ENCODE data around the gene MICAL3.

MICAL3 gene

DNA sequence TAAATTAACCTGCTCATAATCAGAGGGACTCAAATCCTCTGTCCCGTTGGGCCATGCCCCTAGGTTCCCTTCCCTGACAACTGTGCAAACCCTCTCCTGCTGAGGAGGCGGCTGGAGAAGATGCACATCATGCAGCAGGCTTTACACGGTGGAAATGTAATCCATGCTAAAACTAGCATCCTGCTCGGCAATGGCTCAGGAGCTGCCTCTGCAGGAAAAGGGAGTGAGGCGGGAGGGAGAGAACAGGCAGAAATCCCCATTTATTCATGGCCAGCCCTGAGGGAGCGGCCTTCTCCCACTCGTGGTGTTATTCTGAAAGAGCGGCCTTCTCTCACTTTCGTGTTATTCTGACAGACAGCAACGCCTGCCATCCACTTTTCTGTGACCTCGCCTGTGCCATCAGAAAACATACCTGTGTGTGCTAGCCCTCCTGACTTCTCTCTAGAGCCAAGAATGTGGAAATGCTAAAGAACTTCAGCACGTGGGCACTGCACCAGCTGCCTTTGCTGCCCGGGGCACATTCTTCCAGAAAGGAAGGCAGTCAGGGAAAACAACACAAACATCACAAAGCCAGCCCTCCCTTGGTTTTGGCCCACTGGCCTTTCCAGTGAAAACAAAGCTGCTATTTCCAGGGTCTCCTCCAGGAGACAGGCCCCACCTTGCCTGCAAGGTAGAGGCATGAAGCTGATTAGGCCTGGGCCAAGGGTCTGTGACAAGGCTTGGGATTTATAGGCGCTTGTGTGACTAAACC, 187.2 kb downstream of the MICAL3 start:
- peaks cover 66% of the 10 kb centered on the region for H3K36me3 ChIP-seq (ENCODE audit: insufficient read depth, insufficient read length, low read length)
- peak; percentile 35 for DNase-seq (ENCODE audit: low read depth, low spot score)
- no peaks in the 10 kb centered on the region for H3K9me3 ChIP-seq (ENCODE audit: insufficient read depth, low read length)
- no peak overlapping the region for H3K9ac ChIP-seq (ENCODE audit: insufficient read length, low read depth)
- peaks cover 14% of the 10 kb centered on the region for H3K4me1 ChIP-seq (ENCODE audit: insufficient read depth, insufficient read length)
- no peak overlapping the region for H3K4me3 ChIP-seq (ENCODE audit: insufficient read length, low read depth)
- TF ChIP-seq SUZ12 (IDR thresholded peaks at IDR 0.05; ENCODE audit: extremely low read depth, insufficient read depth, insufficient read length) (no peak), ZNF274 (IDR thresholded peaks at IDR 0.05; ENCODE audit: low read depth, low read length) (no peak), YY1 (IDR thresholded peaks at IDR 0.05; ENCODE audit: insufficient read depth, insufficient read length) (no peak)
- H3K27me3 ChIP-seq (ENCODE audit: insufficient read depth, insufficient read length) = no peaks in the 10 kb centered on the region

DNA sequence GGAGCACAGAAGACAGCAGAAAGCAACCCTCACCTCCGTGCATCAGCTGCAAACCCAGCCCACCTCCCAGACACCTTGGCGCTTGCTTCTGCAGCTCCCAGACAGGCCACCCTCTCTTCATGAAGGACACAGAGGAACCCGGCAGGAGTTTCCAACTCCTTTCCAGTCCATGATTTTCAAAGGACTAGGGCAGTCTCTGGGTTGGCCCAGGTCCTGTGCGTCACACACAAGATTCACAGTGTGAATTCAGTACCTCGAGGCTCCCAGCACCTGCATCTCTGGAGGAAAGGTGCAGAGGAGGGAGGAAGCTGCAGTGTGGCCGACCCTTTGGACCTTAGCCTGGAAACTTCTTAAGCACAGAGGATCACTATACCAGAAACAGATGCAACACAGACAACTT, 189.1 kb downstream of the MICAL3 start:
- H3K4me1 ChIP-seq (ENCODE audit: insufficient read depth, insufficient read length) = peaks cover 17% of the 10 kb centered on the region
- no peak overlapping the region for H3K9ac ChIP-seq (ENCODE audit: insufficient read length, low read depth)
- no peaks in the 10 kb centered on the region for H3K27me3 ChIP-seq (ENCODE audit: insufficient read depth, insufficient read length)
- H3K36me3 ChIP-seq (ENCODE audit: insufficient read depth, insufficient read length, low read length) = peaks cover 61% of the 10 kb centered on the region
- TF ChIP-seq ZNF274 (IDR thresholded peaks at IDR 0.05; ENCODE audit: low read depth, low read length) (no peak), YY1 (IDR thresholded peaks at IDR 0.05; ENCODE audit: insufficient read depth, insufficient read length) (no peak), SUZ12 (IDR thresholded peaks at IDR 0.05; ENCODE audit: extremely low read depth, insufficient read depth, insufficient read length) (no peak)
- no peak for DNase-seq (ENCODE audit: low read depth, low spot score)
- no peak overlapping the region for H3K4me3 ChIP-seq (ENCODE audit: insufficient read length, low read depth)
- no peaks in the 10 kb centered on the region for H3K9me3 ChIP-seq (ENCODE audit: insufficient read depth, low read length)

DNA sequence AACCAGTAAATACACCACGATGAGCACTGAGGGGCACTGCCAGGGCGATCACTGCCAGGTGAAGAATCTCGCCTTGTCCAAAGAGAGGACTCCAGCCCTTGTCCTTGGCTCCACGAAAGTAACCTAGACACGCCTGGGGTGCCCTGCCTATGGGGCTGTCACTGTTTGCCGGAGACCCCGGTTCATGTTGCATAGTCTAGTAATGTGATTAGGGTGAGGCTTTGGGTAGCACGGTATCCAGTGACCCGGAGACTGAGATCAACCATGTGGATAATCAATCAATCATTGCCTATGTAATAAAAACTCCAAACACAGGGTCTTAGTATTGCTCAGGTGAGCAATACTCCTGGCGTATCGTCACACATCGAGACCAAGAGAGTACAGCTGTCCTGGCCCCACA, 190.9 kb downstream of the MICAL3 start:
- Histone ChIP-seq H3K27me3 (ENCODE audit: insufficient read depth, insufficient read length) (no peaks in the 10 kb centered on the region), H3K9me3 (ENCODE audit: insufficient read depth, low read length) (no peaks in the 10 kb centered on the region), H3K4me3 (ENCODE audit: insufficient read length, low read depth) (no peak overlapping the region), H3K4me1 (ENCODE audit: insufficient read depth, insufficient read length) (peaks cover 17% of the 10 kb centered on the region), H3K36me3 (ENCODE audit: insufficient read depth, insufficient read length, low read length) (peaks cover 72% of the 10 kb centered on the region), H3K9ac (ENCODE audit: insufficient read length, low read depth) (no peak overlapping the region)
- DNase-seq (ENCODE audit: low read depth, low spot score) = no peak
- TF ChIP-seq YY1 (IDR thresholded peaks at IDR 0.05; ENCODE audit: insufficient read depth, insufficient read length) (no peak), ZNF274 (IDR thresholded peaks at IDR 0.05; ENCODE audit: low read depth, low read length) (no peak), SUZ12 (IDR thresholded peaks at IDR 0.05; ENCODE audit: extremely low read depth, insufficient read depth, insufficient read length) (no peak)

DNA sequence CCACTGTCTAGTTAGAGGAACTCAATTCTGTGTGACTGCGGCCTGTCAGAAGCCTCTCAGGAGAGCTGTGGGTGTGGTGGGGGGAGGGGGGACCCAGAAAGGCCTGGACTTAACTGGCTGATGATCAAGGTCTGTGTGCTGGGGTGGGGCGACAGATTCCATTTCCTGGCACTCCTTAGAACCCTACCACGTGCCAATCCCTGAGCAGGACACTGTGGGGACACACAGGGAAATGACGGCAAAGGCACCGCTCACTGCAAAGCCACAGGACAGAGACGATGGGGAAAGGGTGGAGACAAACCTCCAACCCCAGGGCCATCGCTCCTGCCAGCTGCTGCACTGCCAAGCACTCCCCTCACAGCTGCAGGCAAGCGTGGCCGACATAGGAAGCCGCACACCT, 191.7 kb downstream of the MICAL3 start:
- TF ChIP-seq YY1 (IDR thresholded peaks at IDR 0.05; ENCODE audit: insufficient read depth, insufficient read length) = no peak

DNA sequence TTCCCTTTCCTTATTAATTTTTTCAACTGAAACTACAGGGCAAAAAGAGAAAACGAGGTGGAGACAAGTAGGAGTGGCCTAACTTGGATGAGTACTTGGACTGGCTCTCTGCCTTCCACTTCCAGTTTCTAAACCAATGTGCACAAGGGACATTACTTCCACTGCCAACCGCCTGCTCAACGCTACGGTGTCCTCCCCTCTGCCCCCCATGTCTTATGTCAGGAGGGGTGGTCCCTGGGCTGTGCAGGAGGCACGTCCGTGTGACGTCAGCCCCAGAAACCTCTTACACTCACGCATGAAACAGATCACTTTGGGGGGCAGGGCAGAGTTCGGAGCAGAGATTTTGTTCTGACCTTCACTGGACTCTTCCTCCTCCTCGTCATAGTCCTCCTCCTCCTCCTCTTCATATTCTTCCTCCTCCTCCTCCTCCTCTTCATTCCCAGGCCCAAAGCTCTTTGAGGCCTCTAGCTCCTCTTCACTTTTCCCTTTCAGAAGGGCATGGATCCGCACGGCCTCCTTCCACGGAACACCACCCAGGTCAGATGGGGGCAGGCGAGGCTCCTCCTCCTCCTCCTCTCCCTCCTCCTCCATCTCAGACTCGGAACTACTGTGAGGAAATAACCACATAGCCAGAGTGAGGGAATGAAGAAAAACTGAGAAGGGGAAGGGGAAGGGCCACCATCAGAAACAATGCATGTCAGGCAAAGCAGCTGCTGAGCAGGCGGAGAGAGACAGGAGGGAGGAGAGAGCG, 192.7 kb downstream of the MICAL3 start:
- H3K27me3 ChIP-seq (ENCODE audit: insufficient read depth, insufficient read length) = no peaks in the 10 kb centered on the region
- peaks cover 80% of the 10 kb centered on the region for H3K36me3 ChIP-seq (ENCODE audit: insufficient read depth, insufficient read length, low read length)
- H3K9ac ChIP-seq (ENCODE audit: insufficient read length, low read depth) = no peak overlapping the region
- peaks cover 14% of the 10 kb centered on the region for H3K4me1 ChIP-seq (ENCODE audit: insufficient read depth, insufficient read length)
- DNase-seq (ENCODE audit: low read depth, low spot score) = no peak
- TF ChIP-seq SUZ12 (IDR thresholded peaks at IDR 0.05; ENCODE audit: extremely low read depth, insufficient read depth, insufficient read length) = no peak
- TF ChIP-seq YY1 (IDR thresholded peaks at IDR 0.05; ENCODE audit: insufficient read depth, insufficient read length) = no peak
- TF ChIP-seq ZNF274 (IDR thresholded peaks at IDR 0.05; ENCODE audit: low read depth, low read length) = no peak
- no peak overlapping the region for H3K4me3 ChIP-seq (ENCODE audit: insufficient read length, low read depth)
- no peaks in the 10 kb centered on the region for H3K9me3 ChIP-seq (ENCODE audit: insufficient read depth, low read length)

More for the DNA sequence above, 191.7 kb downstream of the MICAL3 start:
- peaks cover 15% of the 10 kb centered on the region for H3K4me1 ChIP-seq (ENCODE audit: insufficient read depth, insufficient read length)
- no peak overlapping the region for H3K9ac ChIP-seq (ENCODE audit: insufficient read length, low read depth)
- DNase-seq (ENCODE audit: low read depth, low spot score) = no peak
- H3K36me3 ChIP-seq (ENCODE audit: insufficient read depth, insufficient read length, low read length) = peaks cover 76% of the 10 kb centered on the region
- H3K9me3 ChIP-seq (ENCODE audit: insufficient read depth, low read length) = no peaks in the 10 kb centered on the region
- no peak overlapping the region for H3K4me3 ChIP-seq (ENCODE audit: insufficient read length, low read depth)
- no peaks in the 10 kb centered on the region for H3K27me3 ChIP-seq (ENCODE audit: insufficient read depth, insufficient read length)

DNA sequence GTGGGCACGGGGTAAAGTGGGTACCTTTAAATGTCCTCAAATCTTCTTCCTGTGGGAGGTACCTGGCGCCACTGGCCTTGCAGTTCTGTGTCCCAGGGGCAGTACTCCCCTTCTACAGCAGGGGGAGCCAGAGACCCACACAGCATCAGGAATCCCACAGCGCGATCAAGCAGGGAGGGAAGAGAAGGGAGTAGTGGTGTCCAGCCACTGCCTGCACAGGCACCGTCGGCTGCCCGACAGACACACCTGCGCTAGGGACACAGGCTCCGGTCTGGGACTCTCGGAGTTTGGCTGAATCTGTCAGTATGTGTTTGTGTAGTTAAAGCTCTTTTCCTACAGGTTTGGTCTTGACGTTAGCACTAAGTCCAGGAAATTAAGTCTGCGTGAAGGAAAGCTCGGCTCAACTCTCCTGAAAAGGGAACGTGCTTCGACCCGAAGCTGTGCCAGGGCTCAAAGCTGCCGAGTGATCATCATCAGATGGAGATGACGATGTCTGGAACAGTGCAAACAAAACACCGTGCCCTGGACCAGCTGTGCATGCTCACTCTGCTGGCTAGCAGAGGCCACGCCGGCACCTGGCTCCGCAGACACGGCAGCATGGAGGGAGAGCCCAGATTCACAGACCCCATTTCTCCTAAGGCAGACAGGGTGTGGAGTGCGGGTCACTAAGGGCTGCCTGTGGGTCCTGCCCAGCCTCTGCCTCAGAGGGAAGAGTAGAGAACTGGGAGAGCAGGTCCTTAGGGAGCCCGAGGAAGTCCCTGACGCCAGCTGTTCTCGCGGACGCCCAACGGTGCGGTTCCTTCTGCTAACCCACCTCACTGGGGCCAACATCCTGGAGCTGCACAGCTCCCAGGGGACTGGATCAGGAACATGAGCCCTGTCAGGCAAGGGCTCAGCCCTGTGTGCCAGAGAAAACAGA, 194.1 kb downstream of the MICAL3 start:
- Histone ChIP-seq H3K9me3 (ENCODE audit: insufficient read depth, low read length) (no peaks in the 10 kb centered on the region), H3K4me3 (ENCODE audit: insufficient read length, low read depth) (no peak overlapping the region), H3K4me1 (ENCODE audit: insufficient read depth, insufficient read length) (peaks cover 7% of the 10 kb centered on the region), H3K9ac (ENCODE audit: insufficient read length, low read depth) (peak overlapping the region; percentile 3), H3K36me3 (ENCODE audit: insufficient read depth, insufficient read length, low read length) (peaks cover 82% of the 10 kb centered on the region), H3K27me3 (ENCODE audit: insufficient read depth, insufficient read length) (no peaks in the 10 kb centered on the region)
- peak; percentile 63 for DNase-seq (ENCODE audit: low read depth, low spot score)
- TF ChIP-seq SUZ12 (IDR thresholded peaks at IDR 0.05; ENCODE audit: extremely low read depth, insufficient read depth, insufficient read length) = no peak
- TF ChIP-seq YY1 (IDR thresholded peaks at IDR 0.05; ENCODE audit: insufficient read depth, insufficient read length) = no peak
- TF ChIP-seq ZNF274 (IDR thresholded peaks at IDR 0.05; ENCODE audit: low read depth, low read length) = no peak

Data from NT2/D1 (cell line).